PC-3 (cell line): ENCODE data around the gene ABHD2.

Experiments
- CTCF ChIP-seq: fragments of 300-600 bp; sonication (generic); conservative IDR thresholded peaks from 2 replicates; pipeline ENCODE4 v1.5.1; 2017; ENCODE audit warnings: antibody characterized with exemption, low read depth, mild to moderate bottlenecking, low read length
- EZH2 ChIP-seq: fragments of 300-600 bp; sonication (generic); IDR thresholded peaks from one replicate; pipeline ENCODE4 v1.6.1; 2017; ENCODE audit warnings: antibody characterized with exemption, mild to moderate bottlenecking, low read length; ENCODE audit not compliant: unreplicated experiment

GRCh38 chr15:89043031-89044002 lies 44.9 kb upstream of the ABHD2 start:
- TF ChIP-seq CTCF, result no peak
- no peak for TF ChIP-seq EZH2
